Endothelial cell of umbilical vein (primary cell): Measurements from ENCODE around the gene NAGLU.

Experiments used
- CTCF ChIP-seq, 2 donors: IDR thresholded peaks; 1 replicate in 1 of 2; 2 replicates in 1 of 2; pipeline ENCODE4 v1.5.1; 2011; ENCODE audit warnings: low read length in 2 of 2, mild to moderate bottlenecking in 2 of 2, moderate library complexity in 2 of 2, control low read depth in 1 of 2, inconsistent platforms in 1 of 2, low read depth in 1 of 2; ENCODE audit not compliant: insufficient read depth in 1 of 2; ENCODE audit errors: extremely low read depth in 1 of 2
- EZH2 ChIP-seq: IDR thresholded peaks from 2 replicates; pipeline ENCODE4 v1.6.1; 2012; ENCODE audit warnings: borderline replicate concordance, low read depth, mild to moderate bottlenecking, moderate library complexity, low read length, inconsistent platforms; ENCODE audit not compliant: severe bottlenecking
- FOS ChIP-seq: IDR thresholded peaks from 2 replicates; pipeline ENCODE4 v1.6.1; 2011; ENCODE audit warnings: mild to moderate bottlenecking, low read length, moderate library complexity, borderline replicate concordance; ENCODE audit not compliant: insufficient read depth
- GATA2 ChIP-seq: IDR thresholded peaks from 2 replicates; pipeline ENCODE4 v1.7.0; 2011; ENCODE audit warnings: low read depth, mild to moderate bottlenecking, moderate library complexity, mixed read lengths, low read length; ENCODE audit not compliant: insufficient read length, insufficient read depth
- JUN ChIP-seq: IDR thresholded peaks from 2 replicates; pipeline ENCODE4 v1.6.1; 2011; ENCODE audit warnings: borderline replicate concordance, low read depth; ENCODE audit not compliant: insufficient read length, insufficient read depth
- MAX ChIP-seq: IDR thresholded peaks from 2 replicates; pipeline ENCODE4 v1.6.1; 2011; ENCODE audit not compliant: insufficient read depth, insufficient read length
- MYC ChIP-seq: IDR thresholded peaks from one replicate; pipeline ENCODE4 v1.6.1; 2011; ENCODE audit warnings: mild to moderate bottlenecking, low read depth, low read length
- POLR2A ChIP-seq: IDR thresholded peaks from 2 replicates; pipeline ENCODE4 v1.6.1; 2012; ENCODE audit warnings: low read depth, mild to moderate bottlenecking, control low read depth, low read length
- POLR2AphosphoS5 ChIP-seq: IDR thresholded peaks from 2 replicates; pipeline ENCODE4 v1.6.1; 2012; ENCODE audit warnings: low read depth, mild to moderate bottlenecking, control low read depth, low read length, moderate library complexity; ENCODE audit not compliant: insufficient read depth

GRCh38 chr17:42519546-42520491 lies 16.2 kb upstream of the NAGLU start:
- TF ChIP-seq CTCF (IDR thresholded peaks at IDR 0.05; ENCODE audit: extremely low read depth in 1 of 2, insufficient read depth in 1 of 2, low read depth in 1 of 2, low read length in 2 of 2) (no peak), POLR2A (peak; percentile 60), EZH2 (no peak), FOS (peak; percentile 78), JUN (peak; percentile 73), POLR2AphosphoS5 (peak; percentile 78), MAX (peak; percentile 74), MYC (peak; percentile 69), GATA2 (peak; percentile 39)
